GM12875 (cell line): ENCODE data around the gene PBX3.

Experiments used
- H3K4me3 ChIP-seq: one replicate; pipeline ENCODE4 v1.5.1; 2011; ENCODE audit warnings: low read depth, low read length, control low read depth
- TF ChIP-seq, protein P1 (sequence below): IDR thresholded peaks from 2 replicates; pipeline ENCODE4 v1.5.1; 2011; ENCODE audit warnings: low read depth, mild to moderate bottlenecking, control low read depth, inconsistent platforms, low read length, moderate library complexity, borderline replicate concordance; ENCODE audit not compliant: insufficient read depth

PBX3 gene

DNA sequence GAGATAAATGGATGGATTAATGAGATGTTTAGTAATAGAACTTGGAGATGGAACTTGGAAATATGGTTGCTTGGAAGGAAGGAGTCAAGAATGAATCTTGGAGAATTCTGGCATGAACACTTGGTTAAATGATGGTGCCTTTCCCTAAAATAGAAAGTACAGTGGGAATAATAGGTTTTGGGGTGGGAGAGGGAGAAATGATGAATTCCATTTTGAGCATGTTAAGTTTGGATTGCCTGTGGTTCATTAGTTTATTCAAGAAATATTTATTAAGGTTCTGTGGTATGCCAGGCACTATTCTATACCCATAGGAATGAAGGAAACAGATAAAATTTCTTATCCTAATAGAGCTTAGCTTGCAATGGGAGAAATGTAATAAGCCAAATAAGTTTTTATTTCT lies 58.4 kb downstream of the PBX3 start:
- TF ChIP-seq, protein P1, sequence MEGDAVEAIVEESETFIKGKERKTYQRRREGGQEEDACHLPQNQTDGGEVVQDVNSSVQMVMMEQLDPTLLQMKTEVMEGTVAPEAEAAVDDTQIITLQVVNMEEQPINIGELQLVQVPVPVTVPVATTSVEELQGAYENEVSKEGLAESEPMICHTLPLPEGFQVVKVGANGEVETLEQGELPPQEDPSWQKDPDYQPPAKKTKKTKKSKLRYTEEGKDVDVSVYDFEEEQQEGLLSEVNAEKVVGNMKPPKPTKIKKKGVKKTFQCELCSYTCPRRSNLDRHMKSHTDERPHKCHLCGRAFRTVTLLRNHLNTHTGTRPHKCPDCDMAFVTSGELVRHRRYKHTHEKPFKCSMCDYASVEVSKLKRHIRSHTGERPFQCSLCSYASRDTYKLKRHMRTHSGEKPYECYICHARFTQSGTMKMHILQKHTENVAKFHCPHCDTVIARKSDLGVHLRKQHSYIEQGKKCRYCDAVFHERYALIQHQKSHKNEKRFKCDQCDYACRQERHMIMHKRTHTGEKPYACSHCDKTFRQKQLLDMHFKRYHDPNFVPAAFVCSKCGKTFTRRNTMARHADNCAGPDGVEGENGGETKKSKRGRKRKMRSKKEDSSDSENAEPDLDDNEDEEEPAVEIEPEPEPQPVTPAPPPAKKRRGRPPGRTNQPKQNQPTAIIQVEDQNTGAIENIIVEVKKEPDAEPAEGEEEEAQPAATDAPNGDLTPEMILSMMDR: no peak
- no peak overlapping the region for H3K4me3 ChIP-seq

DNA sequence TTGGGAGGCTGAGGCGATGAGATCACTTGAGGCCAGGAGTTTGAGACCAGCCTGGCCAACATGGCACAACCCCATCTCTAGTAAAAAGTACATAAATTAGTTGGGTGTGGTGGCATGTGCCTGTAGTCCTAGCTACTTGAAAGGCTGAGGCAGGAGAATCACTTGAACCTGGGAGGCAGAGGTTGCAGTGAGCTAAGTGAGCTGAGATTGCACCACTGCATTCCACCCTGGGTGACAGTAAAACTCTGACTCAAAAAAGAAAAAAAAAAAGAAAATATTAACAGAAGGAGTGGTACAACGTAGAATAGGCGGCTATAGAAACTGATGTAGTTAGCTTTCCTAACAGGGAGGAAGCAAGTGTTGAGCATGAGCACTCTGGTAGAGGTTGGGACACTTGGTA lies 59.9 kb downstream of the PBX3 start:
- TF ChIP-seq, protein P1: no peak
- no peak overlapping the region for H3K4me3 ChIP-seq

DNA sequence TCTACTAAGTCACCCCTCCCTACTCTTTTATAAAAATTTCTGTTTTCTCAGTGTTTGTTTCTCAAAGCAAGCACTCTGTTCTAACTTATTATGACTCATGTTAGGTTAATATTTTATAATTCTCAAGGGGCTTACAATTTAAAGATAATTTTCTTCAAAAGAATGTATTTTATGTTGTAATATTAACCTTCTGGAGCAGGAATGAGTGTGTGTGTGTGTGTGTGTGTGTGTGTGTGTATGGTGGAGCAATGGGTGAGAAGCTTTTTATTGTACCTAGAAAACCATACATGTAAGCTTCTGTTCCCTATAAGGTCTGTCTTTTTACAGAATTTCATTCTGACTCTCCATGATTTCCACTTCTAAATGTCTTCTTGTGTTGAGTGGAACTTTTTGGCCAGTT lies 63.0 kb downstream of the PBX3 start:
- TF ChIP-seq, protein P1: no peak
- no peak overlapping the region for H3K4me3 ChIP-seq

DNA sequence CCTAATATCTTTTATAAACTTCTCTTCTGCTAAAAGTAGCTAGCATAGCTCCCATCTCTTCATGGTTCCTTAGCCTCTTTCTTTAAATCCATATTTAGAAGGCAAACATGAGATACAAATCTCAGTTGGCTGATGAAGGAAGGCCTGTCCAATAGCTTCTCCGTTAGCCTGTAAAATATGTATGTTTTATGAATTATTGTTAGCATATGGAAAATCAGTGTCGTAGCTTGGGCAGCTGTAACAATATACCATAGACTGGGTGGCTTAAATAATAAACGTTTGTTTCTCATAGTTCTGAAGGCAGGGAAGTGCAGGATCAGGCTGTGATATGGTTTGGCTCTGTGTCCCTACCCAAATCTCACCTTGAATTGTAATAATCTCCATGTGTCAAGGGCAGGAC lies 63.8 kb downstream of the PBX3 start:
- TF ChIP-seq, protein P1: no peak
- no peak overlapping the region for H3K4me3 ChIP-seq

DNA sequence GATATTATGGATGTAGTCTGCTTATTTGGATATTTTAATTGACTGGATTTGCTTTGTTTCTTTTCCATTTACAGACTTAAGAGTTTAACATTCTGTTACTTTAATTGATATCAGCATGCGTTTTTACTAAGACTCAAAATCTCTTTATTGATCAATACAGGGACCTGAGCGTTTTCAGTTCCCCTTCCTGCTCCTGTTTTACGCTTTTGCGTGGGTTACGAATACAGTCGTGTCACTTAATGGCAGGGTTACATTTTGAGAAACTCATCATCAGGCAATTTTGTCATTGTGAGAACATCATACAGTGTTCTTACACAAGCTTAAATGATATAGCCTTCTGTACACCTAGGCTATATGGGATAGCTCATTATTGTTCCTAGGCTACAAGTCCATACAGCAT lies 65.2 kb downstream of the PBX3 start:
- TF ChIP-seq, protein P1: no peak
- H3K4me3 ChIP-seq: no peak overlapping the region

DNA sequence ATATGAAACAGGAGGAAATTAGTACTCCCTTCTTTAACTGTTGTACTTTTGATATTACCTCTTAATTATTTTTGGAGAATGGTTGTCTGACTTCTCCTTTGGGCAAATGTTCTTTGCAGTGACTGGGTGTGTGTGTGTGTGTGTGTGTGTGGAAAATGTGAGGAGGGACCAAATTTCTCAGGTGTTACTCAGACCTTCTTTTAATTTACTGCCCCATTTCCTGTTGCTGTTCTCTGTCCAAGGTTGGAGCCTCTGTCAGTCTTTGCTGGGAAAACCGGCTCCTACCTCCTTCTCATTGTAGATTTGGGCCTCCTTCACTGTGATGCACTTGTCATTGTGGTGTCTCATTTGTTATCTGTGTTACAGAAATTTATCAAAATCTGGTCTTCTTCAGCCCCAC lies 68.4 kb downstream of the PBX3 start:
- TF ChIP-seq, protein P1: no peak
- no peak overlapping the region for H3K4me3 ChIP-seq

DNA sequence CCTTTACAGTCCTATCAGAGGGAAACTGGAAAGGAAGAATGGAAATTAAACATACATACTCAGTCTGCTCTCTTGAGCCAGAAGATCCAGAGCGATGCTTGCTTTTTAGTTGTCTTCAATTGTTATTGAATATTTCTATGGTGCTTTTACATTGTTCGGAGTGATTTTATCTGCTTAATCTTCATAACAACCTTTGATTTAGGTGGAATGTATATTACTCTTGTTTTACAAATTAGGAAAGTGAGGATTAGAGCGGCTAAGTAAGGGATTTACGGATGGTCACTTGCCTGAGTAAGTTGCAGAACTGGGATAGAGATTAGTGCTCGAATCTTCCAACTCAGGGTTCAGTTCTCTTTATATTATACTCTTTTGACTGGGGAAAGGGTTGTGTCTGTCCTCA lies 69.1 kb downstream of the PBX3 start:
- TF ChIP-seq, protein P1: no peak

More for the DNA sequence above, 69.1 kb downstream of the PBX3 start:
- H3K4me3 ChIP-seq: no peak overlapping the region
